IMR-90 (cell line): ENCODE results near the gene PALLD. TPM values are rescaled to one million over a fixed set of nuclear protein-coding genes. Genes with fewer than 3 reads are reported as not detected.

Source experiments
- ATAC-seq: fragments of 200-7000 bp; cut with Tn5 transposase; 2 replicates; pipeline ENCODE4 v1.9.1; 2020; ENCODE audit warnings: low read depth, mild to moderate bottlenecking, moderate library complexity
- BruUV-seq: library from RNA; stranded (reverse); fragments of 400-500 nt; replicated peaks from 2 replicates; lab custom pipeline; 2021; lab: Mats Ljungman, UMichigan
- CTCF ChIA-PET: fragments of 300-600 bp; formaldehyde crosslinking; extraction: SDS; loops from one replicate; lab custom pipeline; 2021; ENCODE audit warnings: antibody characterized with exemption; lab: Yijun Ruan, JAX
- POLR2A ChIA-PET: fragments of 300-600 bp; sonication (Branson Sonifier 250); formaldehyde crosslinking; loops from one replicate; lab custom pipeline; 2022; ENCODE audit warnings: antibody characterized with exemption; ENCODE audit not compliant: unreplicated experiment; lab: Charles Lee
- DNase-seq: peaks from one replicate; pipeline ENCODE4 v3.0.0; 2013
- H2AFZ ChIP-seq: replicated peaks from 2 replicates; pipeline ENCODE3; 2013; ENCODE audit warnings: low read length, mild to moderate bottlenecking; ENCODE audit not compliant: poor library complexity
- H2AK5ac ChIP-seq: 2 replicates; pipeline ENCODE4 v1.6.1; 2013; ENCODE audit warnings: low read depth, low read length, inconsistent platforms
- H2AK9ac ChIP-seq: replicated peaks from 2 replicates; pipeline ENCODE3; 2013; ENCODE audit warnings: mild to moderate bottlenecking, low read depth, low read length, moderate library complexity; ENCODE audit not compliant: poor library complexity
- H2BK120ac ChIP-seq: 2 replicates; pipeline ENCODE4 v1.6.1; 2013; ENCODE audit warnings: low read depth, low read length, inconsistent platforms
- H2BK15ac ChIP-seq: 3 replicates; pipeline ENCODE4 v1.6.1; 2013; ENCODE audit warnings: low read depth, low read length, inconsistent platforms
- H2BK20ac ChIP-seq: 2 replicates; pipeline ENCODE4 v1.6.1; 2013; ENCODE audit warnings: low read depth, mild to moderate bottlenecking, inconsistent platforms, low read length, moderate library complexity
- H2BK5ac ChIP-seq: 2 replicates; pipeline ENCODE4 v1.6.1; 2013; ENCODE audit warnings: mild to moderate bottlenecking, low read depth, low read length, inconsistent platforms; ENCODE audit not compliant: poor library complexity, severe bottlenecking
- H3K14ac ChIP-seq: replicated peaks from 2 replicates; pipeline ENCODE4 v1.6.1; 2013; ENCODE audit warnings: low read depth, low read length, inconsistent platforms
- H3K18ac ChIP-seq: 2 replicates; pipeline ENCODE4 v1.6.1; 2013; ENCODE audit warnings: low read depth, low read length, control low read depth
- H3K23ac ChIP-seq: 2 replicates; pipeline ENCODE4 v1.6.1; 2013; ENCODE audit warnings: low read depth, low read length, inconsistent platforms
- H3K27ac ChIP-seq: 2 replicates; pipeline ENCODE4 v1.5.1; 2013; ENCODE audit warnings: mild to moderate bottlenecking, control low read depth, low read length; ENCODE audit not compliant: insufficient read depth
- H3K27me3 ChIP-seq: 2 replicates; pipeline ENCODE4 v1.6.1; 2013; ENCODE audit warnings: low read length; ENCODE audit not compliant: control insufficient read depth, insufficient read depth
- H3K36me3 ChIP-seq: 2 replicates; pipeline ENCODE4 v1.6.1; 2013; ENCODE audit warnings: low read length, mixed read lengths; ENCODE audit not compliant: control insufficient read depth, insufficient read depth
- H3K4ac ChIP-seq: 2 replicates; pipeline ENCODE4 v1.6.1; 2013; ENCODE audit warnings: low read depth, low read length, inconsistent platforms
- H3K4me1 ChIP-seq: 2 replicates; pipeline ENCODE4 v1.6.1; 2013; ENCODE audit warnings: low read length, mixed read lengths; ENCODE audit not compliant: control insufficient read depth, insufficient read depth
- H3K4me2 ChIP-seq: 2 replicates; pipeline ENCODE4 v1.6.1; 2013; ENCODE audit warnings: low read depth, mild to moderate bottlenecking, control low read depth, low read length, moderate library complexity
- H3K4me3 ChIP-seq: 2 replicates; pipeline ENCODE4 v1.5.1; 2013; ENCODE audit warnings: low read depth, mild to moderate bottlenecking, control low read depth, low read length, moderate library complexity; ENCODE audit not compliant: insufficient read depth
- H3K56ac ChIP-seq: 2 replicates; pipeline ENCODE4 v1.6.1; 2013; ENCODE audit warnings: low read length, inconsistent platforms; ENCODE audit not compliant: insufficient read depth; ENCODE audit errors: extremely low read depth
- H3K79me1 ChIP-seq, 2 experiments: 2 replicates each; pipeline ENCODE4 v1.6.1; 2013; ENCODE audit warnings: low read length in 2 of 2, inconsistent platforms in 1 of 2, low read depth in 1 of 2
- H3K9ac ChIP-seq: 2 replicates; pipeline ENCODE4 v1.6.1; 2013; ENCODE audit warnings: low read depth, low read length, control low read depth
- H3K9me1 ChIP-seq: 2 replicates; pipeline ENCODE4 v1.6.1; 2013; ENCODE audit warnings: low read length, inconsistent platforms; ENCODE audit not compliant: insufficient read depth
- H3K9me3 ChIP-seq: 2 replicates; pipeline ENCODE4 v1.6.1; 2013; ENCODE audit warnings: low read length; ENCODE audit not compliant: control insufficient read depth, insufficient read depth
- H4K20me1 ChIP-seq: 2 replicates; pipeline ENCODE4 v1.6.1; 2013; ENCODE audit warnings: low read length, inconsistent platforms; ENCODE audit not compliant: insufficient read depth
- H4K5ac ChIP-seq: 2 replicates; pipeline ENCODE4 v1.6.1; 2013; ENCODE audit warnings: mild to moderate bottlenecking, low read depth, low read length, control low read depth
- H4K8ac ChIP-seq, 2 experiments: 2 replicates each; pipeline ENCODE4 v1.6.1; 2013; ENCODE audit warnings: low read depth in 2 of 2, low read length in 2 of 2, control low read depth in 1 of 2, inconsistent platforms in 1 of 2
- H4K91ac ChIP-seq: 2 replicates; pipeline ENCODE4 v1.6.1; 2013; ENCODE audit warnings: low read depth, low read length, inconsistent platforms; ENCODE audit not compliant: insufficient read depth
- BHLHE40 ChIP-seq: fragments of 150-350 bp; IDR thresholded peaks from 2 replicates; pipeline ENCODE4 v1.6.1; 2016; ENCODE audit warnings: mild to moderate bottlenecking, low read depth, low read length
- CEBPB ChIP-seq: IDR thresholded peaks from 2 replicates; pipeline ENCODE4 v1.6.1; 2012; ENCODE audit warnings: low read depth, low read length, improper control_type of control experiment
- CHD1 ChIP-seq: IDR thresholded peaks from 2 replicates; pipeline ENCODE4 v1.6.1; 2012; ENCODE audit warnings: low read depth, low read length, improper control_type of control experiment
- CTCF ChIP-seq: conservative IDR thresholded peaks from 2 replicates; pipeline ENCODE4 v1.5.1; 2012; ENCODE audit warnings: mild to moderate bottlenecking, low read depth, low read length, improper control_type of control experiment
- MAZ ChIP-seq: IDR thresholded peaks from 2 replicates; pipeline ENCODE4 v1.6.1; 2012; ENCODE audit warnings: low read depth, mild to moderate bottlenecking, low read length, improper control_type of control experiment, moderate library complexity, borderline replicate concordance
- MXI1 ChIP-seq: IDR thresholded peaks from 2 replicates; pipeline ENCODE4 v1.6.1; 2012; ENCODE audit warnings: low read depth, mild to moderate bottlenecking, low read length, moderate library complexity, borderline replicate concordance
- NFE2L2 ChIP-seq: fragments of 150-350 bp; IDR thresholded peaks from 2 replicates; pipeline ENCODE4 v1.6.1; 2016; ENCODE audit warnings: low read depth, mild to moderate bottlenecking, low read length
- POLR2A ChIP-seq: IDR thresholded peaks from 2 replicates; pipeline ENCODE4 v1.6.1; 2012; ENCODE audit warnings: mild to moderate bottlenecking, low read depth, low read length
- RAD21 ChIP-seq: IDR thresholded peaks from 2 replicates; pipeline ENCODE4 v1.6.1; 2012; ENCODE audit warnings: low read length, improper control_type of control experiment
- RCOR1 ChIP-seq: IDR thresholded peaks from 2 replicates; pipeline ENCODE4 v1.6.1; 2012; ENCODE audit warnings: mild to moderate bottlenecking, low read length, improper control_type of control experiment; ENCODE audit not compliant: insufficient replicate concordance
- RFX5 ChIP-seq: IDR thresholded peaks from 2 replicates; pipeline ENCODE4 v1.8.0; 2012; ENCODE audit warnings: low read depth, mild to moderate bottlenecking, low read length, moderate library complexity
- SMC3 ChIP-seq: fragments of 150-350 bp; IDR thresholded peaks from 2 replicates; pipeline ENCODE4 v1.6.1; 2016; ENCODE audit warnings: low read depth, mild to moderate bottlenecking, antibody characterized with exemption, low read length, moderate library complexity
- USF2 ChIP-seq: fragments of 150-350 bp; IDR thresholded peaks from 2 replicates; pipeline ENCODE4 v1.6.1; 2017; ENCODE audit warnings: mild to moderate bottlenecking, antibody characterized with exemption, low read length, low read depth
- WGBS, 2 experiments: methylation state at CpG; one replicate each; pipeline versions ENCODE4 v1.1.5 to v1.1.7; 2013; ENCODE audit warnings: missing lambda C conversion rate in 2 of 2; ENCODE audit not compliant: insufficient read length in 1 of 2; ENCODE audit errors: extremely low coverage in 2 of 2; 5-methylcytosine and 5-hydroxymethylcytosine counted together
- dilution Hi-C: fragments of 300-500 bp; cut with HindIII; formaldehyde crosslinking; loops from one replicate; pipeline ENCODE4 v1.14.3; 2018; ENCODE audit warnings: low sequenced_read_pairs; ENCODE audit not compliant: unreplicated experiment
- in situ Hi-C: fragments of 300-500 bp; cut with MboI; formaldehyde crosslinking; loops from 3 replicates; pipeline ENCODE4 v1.14.3; 2019; ENCODE audit warnings: low sequenced_read_pairs, inconsistent platforms, mixed read lengths
- intact Hi-C: fragments of 100-400 bp; cut with micrococcal nuclease; formaldehyde crosslinking; loops from 2 replicates; pipeline ENCODE4 v1.10.0; 2022
- polyA plus RNA-seq, 3 experiments: library from polyadenylated mRNA; depleted of rRNA; stranded (reverse); fragments of >200 nt; gene quantifications; 2 replicates each; pipeline ENCODE4 v1.2.3, GENCODE V29; 2012; ENCODE audit warnings: low replicate concordance in 1 of 3
- total RNA-seq: library from RNA; depleted of rRNA; stranded (reverse); fragments of >200 nt; gene quantifications from 2 replicates; pipeline ENCODE4 v1.2.3, GENCODE V29; 2012
- TF ChIP-seq, protein P1 (sequence below): fragments of 150-350 bp; IDR thresholded peaks from 2 replicates; pipeline ENCODE4 v1.6.1; 2016; ENCODE audit warnings: low read depth, mild to moderate bottlenecking, low read length, moderate library complexity, borderline replicate concordance

Gene PALLD
- total and polyA plus RNA-seq, 2 of the 4 experiments (the other 2 are of a cell fraction), result 91.0 to 91.9 TPM

DNA sequence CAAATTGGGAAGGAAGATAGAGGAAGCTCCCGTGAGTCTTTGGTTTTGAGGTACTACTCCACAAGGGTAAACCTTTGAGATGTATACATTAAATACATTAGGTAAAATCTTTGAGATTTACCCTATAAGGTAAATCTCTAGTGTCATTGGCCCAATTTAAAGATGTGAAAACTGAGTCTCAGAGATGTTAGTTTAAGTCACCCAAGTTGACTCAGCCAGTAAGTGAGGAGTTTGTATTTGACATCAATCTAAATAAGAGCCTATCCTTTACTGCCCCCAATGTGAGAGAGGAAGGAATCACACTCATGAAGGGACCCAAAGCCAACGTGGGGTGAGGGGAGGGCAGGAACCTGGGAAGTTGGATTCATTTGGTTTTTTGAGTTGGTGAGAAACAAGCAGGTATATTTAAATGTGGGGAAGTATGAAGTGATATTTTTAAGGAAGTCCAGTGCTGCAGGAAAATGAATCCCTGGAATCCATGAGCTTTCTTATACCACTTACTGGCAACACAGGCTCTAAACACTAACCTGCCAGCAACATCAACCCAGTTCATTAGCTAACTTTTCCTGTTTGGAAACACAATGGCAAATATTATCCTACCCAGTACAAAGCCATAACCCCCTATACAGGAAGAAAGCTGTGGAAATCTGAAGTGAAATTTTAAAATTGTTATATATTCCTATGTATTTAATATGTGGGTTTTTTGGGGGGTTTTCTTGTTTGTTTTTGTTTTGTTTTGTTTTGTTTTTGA, 55.3 kb downstream of the PALLD start:
- no peak overlapping the region for H3K27ac ChIP-seq
- no TSS peak for BruUV-seq
- CTCF ChIA-PET, result interaction anchor here (0.6 kb wide), 2 partner anchors 369 to 456 kb away, joined by 3 read pairs; no protein-coding TSS in a partner anchor
- DNase-seq (no peak), ATAC-seq (no peak)
- no peak overlapping the region for H2AK9ac ChIP-seq
- peak overlapping the region; percentile 76 for H3K14ac ChIP-seq
- no peaks in the 10 kb centered on the region for H3K79me1 ChIP-seq
- no peaks in the 10 kb centered on the region for H3K27me3 ChIP-seq
- H3K4me3 ChIP-seq, result no peak overlapping the region
- no peaks in the 10 kb centered on the region for H3K36me3 ChIP-seq
- H3K4me1 ChIP-seq, result peaks cover 11% of the 10 kb centered on the region; the same call in 1 of the 2 replicates
- H3K18ac ChIP-seq, result peak overlapping the region; percentile 92; the same call in 1 of the 2 replicates
- H2BK120ac ChIP-seq, result peak overlapping the region; percentile 81
- H3K9ac ChIP-seq, result no peak overlapping the region
- H4K91ac ChIP-seq, result peak overlapping the region; percentile 82
- POLR2A ChIA-PET, result no interaction called here
- dilution Hi-C loops, result no loop called here
- H3K9me1 ChIP-seq, result peaks cover 3% of the 10 kb centered on the region; the same call in 1 of the 2 replicates
- H2BK5ac ChIP-seq, result peak overlapping the region; percentile 96
- in situ Hi-C loops, result no loop called here
- no peaks in the 10 kb centered on the region for H3K9me3 ChIP-seq
- peak overlapping the region; percentile 82 for H2AK5ac ChIP-seq
- intact Hi-C loops, result no loop called here
- peak overlapping the region; percentile 72; the same call in 1 of the 2 replicates for H4K5ac ChIP-seq
- peak overlapping the region; percentile 42 to 80; a peak in 3 of 4 replicates for H4K8ac ChIP-seq
- no peaks in the 10 kb centered on the region for H4K20me1 ChIP-seq
- H3K4me2 ChIP-seq, result no peak overlapping the region
- no CpG with 5 or more reads among the region's 2 CpGs for WGBS, 2 experiments
- H3K4ac ChIP-seq, result peak overlapping the region; percentile 84; the same call in 1 of the 2 replicates
- H2BK15ac ChIP-seq, result peak overlapping the region; percentile 87
- no peak overlapping the region for H2AFZ ChIP-seq
- H3K56ac ChIP-seq, result peak overlapping the region; percentile 39; the same call in 1 of the 2 replicates
- H2BK20ac ChIP-seq, result peak overlapping the region; percentile 88
- no peak overlapping the region; the same call in 1 of the 2 replicates for H3K23ac ChIP-seq
- no peak for TF ChIP-seq RFX5
- no peak for TF ChIP-seq CHD1
- no peak for TF ChIP-seq CEBPB
- peak; percentile 70 for TF ChIP-seq RCOR1
- TF ChIP-seq USF2, result no peak
- TF ChIP-seq, protein P1, sequence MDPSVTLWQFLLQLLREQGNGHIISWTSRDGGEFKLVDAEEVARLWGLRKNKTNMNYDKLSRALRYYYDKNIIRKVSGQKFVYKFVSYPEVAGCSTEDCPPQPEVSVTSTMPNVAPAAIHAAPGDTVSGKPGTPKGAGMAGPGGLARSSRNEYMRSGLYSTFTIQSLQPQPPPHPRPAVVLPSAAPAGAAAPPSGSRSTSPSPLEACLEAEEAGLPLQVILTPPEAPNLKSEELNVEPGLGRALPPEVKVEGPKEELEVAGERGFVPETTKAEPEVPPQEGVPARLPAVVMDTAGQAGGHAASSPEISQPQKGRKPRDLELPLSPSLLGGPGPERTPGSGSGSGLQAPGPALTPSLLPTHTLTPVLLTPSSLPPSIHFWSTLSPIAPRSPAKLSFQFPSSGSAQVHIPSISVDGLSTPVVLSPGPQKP, result no peak
- TF ChIP-seq CTCF, result peak; percentile 17; the same call in 1 of the 2 replicates
- TF ChIP-seq MXI1, result no peak
- TF ChIP-seq NFE2L2, result no peak
- TF ChIP-seq SMC3, result no peak
- peak; percentile 33 for TF ChIP-seq RAD21
- TF ChIP-seq POLR2A, result no peak
- TF ChIP-seq MAZ, result no peak
- TF ChIP-seq BHLHE40, result no peak
